ENCODE measurements around the gene GOLGA6L7. TPM values are rescaled to one million over a fixed set of nuclear protein-coding genes. Genes with fewer than 3 reads are reported as not detected.

Gene GOLGA6L7, protein sequence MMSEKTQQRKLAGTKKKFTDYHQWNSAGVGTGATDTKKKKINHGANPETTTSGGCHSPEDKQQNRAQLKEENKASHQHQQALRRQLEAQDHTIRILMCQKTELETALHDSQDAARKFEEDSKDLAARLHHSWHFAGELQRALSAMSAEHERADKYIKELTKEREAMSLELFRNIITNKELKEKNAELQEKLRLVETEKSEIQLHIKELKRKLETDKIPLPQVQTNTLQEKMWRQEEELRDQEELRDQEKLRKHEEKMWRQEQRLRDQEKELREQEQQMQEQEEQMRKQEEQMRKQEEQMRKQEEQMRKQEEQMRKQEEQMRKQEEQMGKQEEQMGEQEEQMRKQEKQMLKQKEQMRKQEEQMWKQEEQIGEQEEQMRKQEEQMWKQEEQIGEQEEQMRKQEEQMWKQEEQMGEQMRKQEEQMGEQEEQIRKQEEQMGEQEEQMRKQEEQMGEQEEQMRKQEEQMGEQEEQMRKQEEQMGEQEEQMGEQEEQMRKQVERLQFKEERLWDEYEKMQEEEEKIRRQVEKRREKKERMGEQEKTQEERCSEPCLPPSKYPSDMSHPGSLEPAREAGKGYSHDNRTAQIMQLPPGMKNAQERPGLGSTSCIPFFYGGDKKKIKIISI
- total RNA-seq (2022; extraction: Qiagen RNA extraction), result not detected in 5 replicates

DNA sequence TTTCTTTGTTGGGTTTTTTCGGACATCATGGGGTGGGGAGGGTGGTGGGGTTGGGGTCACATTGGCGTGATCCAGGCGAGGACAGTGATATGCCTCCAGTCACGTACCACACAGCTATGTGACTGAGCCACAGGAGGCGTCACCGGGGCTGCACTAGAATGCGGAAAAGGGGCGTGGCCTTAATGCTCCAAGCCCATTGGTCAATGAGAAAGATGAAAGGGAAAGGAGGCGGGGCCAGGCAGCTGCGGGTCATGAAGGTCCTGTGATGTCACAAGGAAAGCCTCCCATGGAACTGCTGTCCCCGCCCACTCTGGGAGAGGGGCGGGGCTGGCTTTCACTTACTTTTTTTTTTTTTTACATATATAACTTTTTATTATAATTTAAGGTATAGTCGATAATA, at the start of gene GOLGA6L7:
Gene GOLGA6L7, minus strand, starts transcription at position 124 of the 400 bp plus-strand sequence. Its CDS starts 95 bp downstream, at position 29.

DNA sequence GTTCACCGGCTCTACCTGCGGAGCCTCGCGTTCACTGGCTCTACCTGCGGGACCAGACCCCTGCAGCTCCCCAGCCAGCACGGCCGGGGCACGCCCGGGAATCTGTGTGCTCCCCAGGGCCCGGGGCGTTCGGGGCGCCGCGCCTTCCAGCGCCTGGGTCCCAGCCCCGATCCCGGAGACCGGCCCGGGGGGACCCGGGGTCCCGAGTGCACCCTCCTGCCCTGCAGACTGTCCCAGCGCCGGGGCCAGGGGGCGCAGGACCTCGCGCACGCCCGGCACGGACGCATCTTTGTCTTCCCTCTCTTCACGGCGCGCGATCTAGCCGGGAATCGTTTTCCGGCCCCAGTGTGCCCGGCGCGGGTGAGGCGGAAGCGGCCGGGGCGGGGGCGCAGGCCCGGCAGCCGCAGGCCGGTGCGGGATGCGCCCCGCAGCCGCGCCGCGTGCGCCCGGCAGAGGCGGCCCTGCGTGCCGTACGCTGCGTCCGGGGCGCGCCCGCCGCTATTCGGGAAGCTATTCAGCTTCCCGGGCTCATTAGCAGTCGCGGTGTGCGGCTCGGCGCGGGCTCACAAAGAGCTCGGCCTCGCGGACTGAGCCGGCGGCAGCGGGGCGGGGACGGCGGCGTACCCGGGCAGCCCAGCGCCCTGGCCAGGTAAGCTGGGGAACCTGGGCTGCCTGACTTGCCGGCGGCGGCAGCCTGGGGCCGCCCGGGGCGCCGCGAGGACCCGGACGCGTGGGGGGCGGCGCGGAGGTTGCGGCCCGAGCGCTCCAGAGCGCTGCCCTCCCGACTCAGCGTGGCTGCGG, 37.4 kb upstream of the GOLGA6L7 start, which contains the start of gene APBA2:
Gene APBA2, plus strand, starts transcription at position 345 of the 801 bp plus-strand sequence. CDS start 167,911 bp downstream, outside the sequence.

Other genes with a start within 250 kb of the GOLGA6L7 start
- gene GOLGA8M, start 136.2 kb downstream of the GOLGA6L7 start, total RNA-seq (2022; extraction: Qiagen RNA extraction), result not detected in 5 replicates
- 17.1 to 21.3 TPM (median 18.9 TPM) in 5 replicates for gene APBA2, start 37.3 kb upstream of the GOLGA6L7 start, total RNA-seq (2022; extraction: Qiagen RNA extraction)

All from A549 treated with CORT108297 at 1 μM for 4 hours (cell line).